ENCODE data around the gene SUCO.
"Not testable (repeated sequence)": the region's sequence is repeated elsewhere in the genome, so short reads cannot be mapped to it uniquely, and the experiment has no call there.

Gene SUCO, protein sequence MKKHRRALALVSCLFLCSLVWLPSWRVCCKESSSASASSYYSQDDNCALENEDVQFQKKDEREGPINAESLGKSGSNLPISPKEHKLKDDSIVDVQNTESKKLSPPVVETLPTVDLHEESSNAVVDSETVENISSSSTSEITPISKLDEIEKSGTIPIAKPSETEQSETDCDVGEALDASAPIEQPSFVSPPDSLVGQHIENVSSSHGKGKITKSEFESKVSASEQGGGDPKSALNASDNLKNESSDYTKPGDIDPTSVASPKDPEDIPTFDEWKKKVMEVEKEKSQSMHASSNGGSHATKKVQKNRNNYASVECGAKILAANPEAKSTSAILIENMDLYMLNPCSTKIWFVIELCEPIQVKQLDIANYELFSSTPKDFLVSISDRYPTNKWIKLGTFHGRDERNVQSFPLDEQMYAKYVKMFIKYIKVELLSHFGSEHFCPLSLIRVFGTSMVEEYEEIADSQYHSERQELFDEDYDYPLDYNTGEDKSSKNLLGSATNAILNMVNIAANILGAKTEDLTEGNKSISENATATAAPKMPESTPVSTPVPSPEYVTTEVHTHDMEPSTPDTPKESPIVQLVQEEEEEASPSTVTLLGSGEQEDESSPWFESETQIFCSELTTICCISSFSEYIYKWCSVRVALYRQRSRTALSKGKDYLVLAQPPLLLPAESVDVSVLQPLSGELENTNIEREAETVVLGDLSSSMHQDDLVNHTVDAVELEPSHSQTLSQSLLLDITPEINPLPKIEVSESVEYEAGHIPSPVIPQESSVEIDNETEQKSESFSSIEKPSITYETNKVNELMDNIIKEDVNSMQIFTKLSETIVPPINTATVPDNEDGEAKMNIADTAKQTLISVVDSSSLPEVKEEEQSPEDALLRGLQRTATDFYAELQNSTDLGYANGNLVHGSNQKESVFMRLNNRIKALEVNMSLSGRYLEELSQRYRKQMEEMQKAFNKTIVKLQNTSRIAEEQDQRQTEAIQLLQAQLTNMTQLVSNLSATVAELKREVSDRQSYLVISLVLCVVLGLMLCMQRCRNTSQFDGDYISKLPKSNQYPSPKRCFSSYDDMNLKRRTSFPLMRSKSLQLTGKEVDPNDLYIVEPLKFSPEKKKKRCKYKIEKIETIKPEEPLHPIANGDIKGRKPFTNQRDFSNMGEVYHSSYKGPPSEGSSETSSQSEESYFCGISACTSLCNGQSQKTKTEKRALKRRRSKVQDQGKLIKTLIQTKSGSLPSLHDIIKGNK (N-terminal part only)

GRCh38 chr1:172532700-172533512 is at the start of gene SUCO:
Gene SUCO, plus strand, starts transcription at chr1:172533150. Its CDS starts 286 bp downstream, at chr1:172533436.
- peak; percentile 99 for DNase-seq (ENCODE audit: low read depth)

GRCh38 chr1:172483448-172483847 is 49.5 kb upstream of the SUCO start:
- no peak for DNase-seq (ENCODE audit: low read depth)

- DNase-seq (ENCODE audit: low read depth): no peak
Measured at GRCh38 chr1:172484252-172484651, 48.7 kb upstream of the SUCO start.

DNA sequence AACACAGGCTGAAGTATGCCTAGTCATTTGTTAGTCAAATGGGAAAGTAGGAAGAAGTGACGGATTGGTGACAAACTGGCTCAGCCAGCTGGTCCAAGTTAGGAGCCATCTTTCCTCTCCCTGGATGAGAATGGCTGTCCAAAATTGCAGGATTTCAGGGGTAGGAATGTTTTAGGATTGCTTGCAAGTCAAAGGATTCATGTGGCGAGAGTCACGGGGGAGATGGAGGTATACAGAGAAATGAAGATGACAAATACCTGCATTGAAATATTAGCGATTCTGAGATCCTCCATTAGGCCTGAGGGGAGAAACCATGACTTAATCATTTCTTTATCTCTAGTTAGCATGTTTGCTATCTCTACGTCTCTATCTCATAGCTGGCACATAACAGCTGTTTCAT is 47.3 kb upstream of the SUCO start:
- no peak for DNase-seq (ENCODE audit: low read depth)

DNA sequence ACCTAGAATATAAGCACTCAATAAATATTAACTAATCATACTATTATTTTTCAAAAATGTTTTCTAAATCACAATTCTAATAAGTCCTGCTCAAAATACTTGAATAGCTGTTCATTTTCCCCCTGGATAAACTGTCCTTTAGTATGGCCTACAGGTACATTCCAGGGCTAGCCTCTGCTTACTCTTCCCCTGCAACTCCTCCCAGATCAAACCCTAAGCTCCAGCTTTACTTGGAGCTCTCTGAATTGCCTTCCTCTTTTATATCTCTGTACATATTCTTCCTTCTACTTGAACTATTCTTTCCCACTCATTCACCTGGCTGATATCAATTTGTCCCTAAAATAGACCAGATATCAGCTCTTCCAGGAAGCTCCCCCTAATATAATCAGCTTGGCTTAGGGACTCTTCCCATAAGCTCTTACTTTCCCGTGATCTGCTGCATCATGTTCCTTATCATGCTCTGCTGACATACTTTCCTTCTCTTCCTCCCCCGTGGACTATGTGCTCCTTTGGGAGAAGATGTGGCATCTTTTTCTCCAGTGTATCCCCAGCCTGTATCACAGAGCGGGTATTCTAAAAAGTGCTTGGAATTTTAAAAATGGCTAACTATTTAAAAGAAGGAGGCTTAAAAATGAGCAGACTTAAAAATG is 46.0 kb upstream of the SUCO start:
- DNase-seq (ENCODE audit: low read depth): no peak

DNA sequence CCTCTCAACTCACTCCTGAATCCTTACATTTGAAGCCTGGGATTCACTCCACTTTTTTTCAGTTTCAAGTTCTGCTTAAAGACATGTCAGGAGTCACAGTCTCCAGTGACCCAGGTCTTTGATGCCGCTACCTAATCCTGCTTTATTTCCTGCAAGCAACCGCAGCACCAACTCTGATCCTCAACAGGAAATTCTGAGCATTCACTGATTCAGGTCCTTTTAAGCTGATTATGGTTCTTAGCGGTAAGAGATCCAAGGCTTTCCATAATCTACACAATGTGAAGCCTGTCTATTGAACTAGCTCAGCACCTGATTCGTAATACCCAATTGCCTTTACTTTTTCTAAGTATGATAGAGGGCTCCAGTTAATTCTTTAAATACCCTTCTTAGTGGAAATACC is 45.4 kb upstream of the SUCO start:
- DNase-seq (ENCODE audit: low read depth): no peak

DNA sequence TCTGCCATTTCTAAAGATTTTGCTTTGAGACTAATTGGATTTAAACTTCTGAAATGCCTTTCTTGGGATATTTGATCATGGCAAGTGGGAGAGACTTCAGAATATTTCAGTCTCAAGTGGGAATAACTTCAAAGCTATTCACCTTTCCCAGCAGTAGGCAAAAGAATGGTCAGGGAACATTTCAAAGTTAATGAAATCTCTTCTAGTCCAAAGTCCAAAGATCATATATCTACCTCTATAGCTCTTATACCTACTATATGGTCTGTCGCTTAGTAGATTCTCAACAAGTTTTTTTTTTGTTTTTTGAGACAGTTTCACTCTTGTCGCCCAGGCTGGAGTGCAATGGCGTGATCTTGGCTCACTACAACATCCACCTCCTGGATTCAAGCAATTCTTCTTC is 44.6 kb upstream of the SUCO start:
- no peak for DNase-seq (ENCODE audit: low read depth)

DNA sequence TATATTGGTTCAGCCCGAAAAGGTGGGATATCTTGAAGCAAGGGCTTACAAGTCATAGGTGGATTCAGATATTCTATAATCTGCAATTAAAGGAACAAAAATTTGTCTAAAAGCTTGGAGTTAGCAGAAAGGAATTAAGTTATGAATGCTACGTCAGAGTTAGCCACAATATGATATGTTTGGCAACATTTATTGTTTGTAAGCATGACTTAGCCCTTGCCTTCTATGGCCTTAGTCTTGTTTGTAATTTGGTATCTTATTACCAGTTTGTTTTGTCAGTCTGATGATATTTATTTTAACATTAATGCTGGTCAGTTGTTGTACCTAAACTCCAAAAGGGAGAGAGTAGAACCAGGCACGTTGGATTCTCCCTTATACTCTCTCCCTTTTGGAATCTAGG is 43.1 kb upstream of the SUCO start:
- DNase-seq (ENCODE audit: low read depth): no peak

DNA sequence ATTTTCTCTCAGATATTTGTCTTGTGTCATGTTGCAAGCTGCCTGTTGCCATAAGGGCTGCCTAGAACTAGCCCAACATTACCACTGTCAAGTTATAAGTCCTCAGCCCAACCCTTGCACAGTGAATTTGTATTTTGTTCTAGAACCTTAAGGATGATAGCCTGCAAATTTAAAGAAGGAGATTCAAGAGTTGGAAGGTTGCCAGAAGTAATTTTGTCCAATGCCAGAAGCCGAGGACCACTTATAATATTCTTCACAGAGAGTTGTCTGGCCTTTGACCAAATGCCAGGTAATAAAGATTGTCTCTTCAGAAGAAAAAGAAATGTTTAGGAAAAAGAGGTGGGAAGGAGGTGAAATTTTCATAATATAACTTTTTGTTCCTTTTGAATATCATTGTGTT is 40.5 kb upstream of the SUCO start:
- no peak for DNase-seq (ENCODE audit: low read depth)

- DNase-seq (ENCODE audit: low read depth): no peak
Measured at GRCh38 chr1:172494166-172494565, 38.8 kb upstream of the SUCO start.

GRCh38 chr1:172496127-172496526 is 36.8 kb upstream of the SUCO start:
- not testable (repeated sequence) for DNase-seq (ENCODE audit: low read depth)

GRCh38 chr1:172496678-172497077 is 36.3 kb upstream of the SUCO start:
- DNase-seq (ENCODE audit: low read depth): no peak

- no peak for DNase-seq (ENCODE audit: low read depth)
Measured at GRCh38 chr1:172497230-172497629, 35.7 kb upstream of the SUCO start.

DNA sequence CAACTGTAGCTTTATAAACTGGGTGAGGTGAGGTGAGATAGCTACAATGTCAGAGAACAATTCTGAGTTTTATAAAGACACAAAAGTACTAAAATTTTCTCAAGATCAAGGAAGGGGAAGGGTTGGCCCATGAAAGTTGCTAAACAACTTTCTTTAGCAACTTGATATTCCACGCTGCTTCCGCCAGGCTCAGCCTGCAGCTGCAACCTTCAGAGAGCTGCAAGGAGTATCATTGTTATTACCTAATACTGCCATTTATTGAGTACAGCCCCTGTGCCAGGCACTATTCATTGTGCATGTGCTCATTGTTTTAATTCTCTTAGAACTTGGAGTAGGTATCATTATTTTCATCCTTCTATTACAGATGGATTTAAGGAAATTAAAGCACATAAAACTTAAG is 34.1 kb upstream of the SUCO start:
- no peak for DNase-seq (ENCODE audit: low read depth)

DNA sequence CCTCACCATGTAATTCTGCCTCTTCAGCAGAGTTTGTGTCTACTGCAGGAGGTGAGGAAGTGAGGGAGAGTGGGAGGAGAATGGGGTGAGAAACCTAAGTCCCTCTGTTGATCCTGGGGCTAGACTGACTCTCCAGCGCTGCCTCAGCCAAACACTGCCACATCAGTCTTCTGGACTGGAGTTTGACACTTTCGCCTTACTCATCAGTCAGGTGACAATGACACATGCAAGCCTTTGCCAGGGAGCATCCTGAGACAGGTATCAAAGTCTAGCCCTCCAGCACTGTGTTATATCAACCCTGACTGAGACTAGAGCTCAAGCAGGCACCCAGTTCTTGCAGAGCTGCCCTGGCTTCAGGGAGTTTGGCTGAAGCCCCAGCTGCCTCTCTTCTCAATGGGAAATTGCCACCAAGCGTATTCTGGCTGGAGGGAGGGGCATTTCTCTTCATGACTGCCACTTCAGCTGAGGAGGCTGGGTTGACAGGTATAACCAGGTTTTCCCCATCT is 33.3 kb upstream of the SUCO start:
- DNase-seq (ENCODE audit: low read depth): no peak

DNA sequence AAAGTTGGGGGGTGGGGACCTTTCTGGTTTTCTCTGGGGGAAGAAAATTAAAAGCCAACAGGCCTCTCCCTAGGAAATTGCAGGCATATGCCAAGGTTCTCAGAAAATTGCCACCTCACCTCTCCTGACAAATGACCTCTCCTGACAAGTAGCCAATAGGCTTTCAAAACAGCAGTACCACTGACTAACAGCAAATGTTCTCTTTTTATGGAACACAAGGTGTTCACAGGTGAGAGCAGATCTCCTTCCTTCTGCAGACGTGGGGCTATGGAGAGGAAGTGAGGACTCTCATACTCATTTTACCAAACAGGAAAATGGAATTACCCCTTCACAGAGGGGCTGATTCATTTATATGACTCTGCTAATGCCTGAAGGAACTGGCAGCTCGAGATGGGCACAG is 32.7 kb upstream of the SUCO start:
- DNase-seq (ENCODE audit: low read depth): no peak

DNA sequence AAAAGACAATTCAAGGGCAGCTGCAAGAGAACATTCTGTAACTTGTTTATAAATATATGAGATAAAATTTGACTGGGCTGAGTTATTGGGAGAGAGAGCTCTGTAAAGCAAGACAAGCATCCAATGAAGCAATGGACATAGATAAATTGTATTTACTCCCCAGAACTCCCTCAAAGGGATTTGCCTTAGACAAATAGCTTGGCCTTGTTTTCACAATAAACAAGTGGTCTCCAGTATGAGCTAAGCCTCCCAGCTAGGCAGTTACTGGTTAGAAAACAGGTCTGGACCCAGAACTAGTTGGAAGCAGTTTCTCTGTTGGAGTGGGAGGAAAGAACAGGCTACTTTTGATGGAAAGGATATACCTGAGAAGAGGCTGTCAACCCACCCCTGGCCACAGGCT is 25.2 kb upstream of the SUCO start:
- DNase-seq (ENCODE audit: low read depth): no peak

GRCh38 chr1:172510479-172510878 is 22.5 kb upstream of the SUCO start:
- no peak for DNase-seq (ENCODE audit: low read depth)

DNA sequence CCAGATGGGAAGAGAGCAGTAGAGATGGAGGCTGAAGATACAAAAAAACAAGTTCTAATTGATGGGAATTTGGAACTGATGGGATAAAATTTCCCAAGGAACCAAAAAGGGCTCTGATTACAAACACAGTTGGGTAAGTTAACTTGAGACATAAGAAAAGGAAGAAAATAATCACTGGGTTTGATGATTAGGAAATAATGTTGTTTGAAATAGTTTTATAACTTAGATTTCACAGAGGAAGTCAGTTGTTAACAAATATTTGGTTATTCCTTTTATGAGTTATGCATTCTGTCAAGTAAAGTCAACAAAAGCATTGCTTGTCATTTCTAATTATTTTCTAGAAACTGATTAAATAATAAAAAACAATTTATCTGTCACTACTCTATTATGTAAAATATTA is 20.4 kb upstream of the SUCO start:
- DNase-seq (ENCODE audit: low read depth): no peak

GRCh38 chr1:172513479-172513878 is 19.5 kb upstream of the SUCO start:
- no peak for DNase-seq (ENCODE audit: low read depth)

GRCh38 chr1:172514108-172514507 is 18.8 kb upstream of the SUCO start:
- no peak for DNase-seq (ENCODE audit: low read depth)
